SK-N-SH treated with all-trans-retinoic acid at 6 μM for 48 hours (cell line): ENCODE data around the gene MTA3.

ENCODE experiments used
- BACH2 ChIP-seq: fragments of 250-450 bp; sonication (Bioruptor Pico); IDR thresholded peaks from 2 replicates; pipeline ENCODE4 v1.9.0; 2021; ENCODE audit warnings: mild to moderate bottlenecking, borderline replicate concordance
- CREB5 ChIP-seq: fragments of 250-450 bp; sonication (Bioruptor Pico); IDR thresholded peaks from 2 replicates; pipeline ENCODE4 v1.5.1; 2020; ENCODE audit warnings: low read depth, mild to moderate bottlenecking, moderate library complexity
- GLIS3 ChIP-seq: fragments of 250-450 bp; sonication (Bioruptor Pico); IDR thresholded peaks from 2 replicates; pipeline ENCODE4 v1.5.0; 2020; ENCODE audit warnings: mild to moderate bottlenecking, moderate library complexity
- PATZ1 ChIP-seq: fragments of 250-450 bp; sonication (Bioruptor Pico); IDR thresholded peaks from 2 replicates; pipeline ENCODE4 v1.8.0; 2020; ENCODE audit warnings: mild to moderate bottlenecking, moderate library complexity, borderline replicate concordance
- TOX ChIP-seq: fragments of 250-450 bp; sonication (Bioruptor Pico); IDR thresholded peaks from 2 replicates; pipeline ENCODE4 v1.8.0; 2021; ENCODE audit warnings: mild to moderate bottlenecking, moderate library complexity, borderline replicate concordance
- TSHZ2 ChIP-seq: fragments of 250-450 bp; sonication (Bioruptor Pico); IDR thresholded peaks from 2 replicates; pipeline ENCODE4 v1.5.0; 2020; ENCODE audit warnings: mild to moderate bottlenecking, moderate library complexity
- ZNF565 ChIP-seq: fragments of 450-650 bp; formaldehyde crosslinking; conservative IDR thresholded peaks from 2 replicates; pipeline ENCODE4 v1.5.0; 2020; ENCODE audit warnings: low read depth, mild to moderate bottlenecking, moderate library complexity

- TF ChIP-seq BACH2 (CRISPR knock-in tag) = no peak
- TF ChIP-seq TSHZ2 (CRISPR knock-in tag) = no peak
- no peak for TF ChIP-seq ZNF565
- TF ChIP-seq GLIS3 = no peak
- TF ChIP-seq CREB5 (CRISPR knock-in tag) = no peak
- no peak for TF ChIP-seq PATZ1
- TF ChIP-seq TOX (CRISPR knock-in tag) = no peak
These were observed 172.7 kb downstream of the MTA3 start for GRCh38 chr2:42741140-42741539.
